ENCODE measurements around the gene CHL1.

Gene CHL1

DNA sequence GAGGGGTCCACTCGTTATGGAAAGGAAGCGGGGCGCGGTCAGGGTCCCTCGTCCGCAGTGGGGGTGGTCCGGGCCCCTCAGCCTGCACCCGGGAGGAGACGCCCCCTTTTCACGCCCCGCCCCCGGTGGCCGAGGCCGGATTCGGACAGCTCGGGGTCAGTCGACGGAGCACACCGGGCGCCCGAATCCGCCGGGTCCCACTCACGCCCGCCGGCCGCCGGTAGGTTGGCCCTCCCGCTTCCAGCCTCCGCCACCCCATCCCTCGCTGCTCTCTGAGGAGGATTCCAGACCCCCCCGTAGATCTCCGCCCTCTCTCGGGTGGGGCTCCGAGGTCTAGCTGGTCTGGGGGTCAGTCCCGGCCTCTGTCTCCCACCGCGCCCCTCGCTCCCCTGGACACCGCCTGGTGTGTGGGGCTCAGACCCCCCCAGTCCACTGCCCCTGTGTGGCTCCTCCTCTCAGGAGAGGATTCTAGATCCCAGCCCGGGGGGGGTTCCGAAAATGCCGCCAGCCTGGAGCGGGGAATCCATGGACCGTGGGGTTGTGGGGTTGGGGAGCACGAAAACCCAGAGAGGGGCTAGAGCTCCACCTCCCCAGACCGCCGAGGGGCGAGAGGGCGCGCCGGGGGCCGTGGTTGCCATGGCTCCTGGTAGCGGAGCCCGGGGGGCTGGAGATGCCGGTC lies 725 bp downstream of the CHL1 start:
- Histone ChIP-seq H3K9me3 (ENCODE audit: insufficient read depth, low read depth, low read length) (no peaks in the 10 kb centered on the region), H3K4me3 (ENCODE audit: low read length) (peak overlapping the region; percentile 71), H3K36me3 (ENCODE audit: insufficient read depth, low read depth, low read length) (no peaks in the 10 kb centered on the region), H3K4me1 (ENCODE audit: insufficient read depth, low read length) (no peaks in the 10 kb centered on the region), H3K27ac (ENCODE audit: low read length) (no peak overlapping the region), H3K9ac (ENCODE audit: low read depth, low read length) (no peak overlapping the region), H3K27me3 (ENCODE audit: insufficient read depth, low read length) (peaks cover 87% of the 10 kb centered on the region)

- no peak overlapping the region for H3K9ac ChIP-seq (ENCODE audit: low read depth, low read length)
- H3K27me3 ChIP-seq (ENCODE audit: insufficient read depth, low read length), result peaks cover 87% of the 10 kb centered on the region
- peak overlapping the region; percentile 71 for H3K4me3 ChIP-seq (ENCODE audit: low read length)
- H3K36me3 ChIP-seq (ENCODE audit: insufficient read depth, low read depth, low read length), result no peaks in the 10 kb centered on the region
- H3K4me1 ChIP-seq (ENCODE audit: insufficient read depth, low read length), result no peaks in the 10 kb centered on the region
- H3K27ac ChIP-seq (ENCODE audit: low read length), result no peak overlapping the region
- no peaks in the 10 kb centered on the region for H3K9me3 ChIP-seq (ENCODE audit: insufficient read depth, low read depth, low read length)
Measured at GRCh38 chr3:197828-198491, 1.4 kb downstream of the CHL1 start.

DNA sequence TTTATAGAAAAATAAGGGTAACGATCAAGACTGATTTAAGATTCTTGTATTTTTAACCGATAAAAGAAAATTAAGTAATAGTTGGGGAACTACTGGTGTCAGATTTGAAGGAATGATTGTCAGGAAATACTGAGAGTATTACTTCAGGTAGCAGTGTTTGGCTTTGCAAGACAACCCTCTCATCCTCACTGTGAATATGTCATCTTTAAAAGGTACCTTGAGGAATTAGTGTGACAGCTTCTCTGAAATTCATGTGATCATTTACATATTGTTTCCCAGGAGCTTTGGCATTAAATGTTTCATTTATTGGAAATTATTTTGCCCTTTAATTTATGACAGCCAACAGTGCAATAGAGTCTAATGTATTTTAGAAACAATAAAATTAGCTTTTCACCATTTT lies 3.3 kb downstream of the CHL1 start:
- no peaks in the 10 kb centered on the region for H3K36me3 ChIP-seq (ENCODE audit: insufficient read depth, low read depth, low read length)
- no peaks in the 10 kb centered on the region; the same call in 1 of the 2 replicates for H3K9me3 ChIP-seq (ENCODE audit: insufficient read depth, low read depth, low read length)
- H3K27ac ChIP-seq (ENCODE audit: low read length), result no peak overlapping the region
- H3K9ac ChIP-seq (ENCODE audit: low read depth, low read length), result no peak overlapping the region
- peaks cover 87% of the 10 kb centered on the region for H3K27me3 ChIP-seq (ENCODE audit: insufficient read depth, low read length)
- H3K4me3 ChIP-seq (ENCODE audit: low read length), result no peak overlapping the region
- H3K4me1 ChIP-seq (ENCODE audit: insufficient read depth, low read length), result no peaks in the 10 kb centered on the region

DNA sequence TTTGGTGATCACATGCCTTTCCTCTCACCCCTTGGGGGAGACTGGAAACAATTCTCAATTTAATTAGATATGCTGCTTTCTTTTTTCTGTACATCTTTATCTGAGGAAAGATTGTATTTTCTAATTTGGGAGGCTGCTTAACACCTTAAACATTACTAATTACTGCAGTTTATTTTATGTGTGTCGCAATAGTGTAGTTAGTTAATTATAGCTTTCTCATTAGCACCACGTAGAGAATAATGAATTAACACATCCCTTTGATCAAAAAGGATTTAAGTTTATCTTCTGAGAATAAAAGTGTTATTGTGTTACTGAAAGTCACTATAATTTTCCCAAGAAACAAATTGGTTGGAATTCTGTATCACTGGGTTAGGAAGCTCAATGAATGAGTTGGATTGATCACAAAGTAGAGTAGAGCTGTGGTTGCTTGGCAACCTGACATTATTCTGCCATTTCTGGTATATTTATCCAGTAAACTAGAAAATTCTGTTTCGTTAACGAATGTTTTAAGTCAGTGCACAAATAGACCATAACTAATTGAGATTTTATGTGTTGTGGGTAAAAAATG lies 4.3 kb downstream of the CHL1 start:
- Histone ChIP-seq H3K36me3 (ENCODE audit: insufficient read depth, low read depth, low read length) (no peaks in the 10 kb centered on the region), H3K4me3 (ENCODE audit: low read length) (no peak overlapping the region), H3K27me3 (ENCODE audit: insufficient read depth, low read length) (peaks cover 77% of the 10 kb centered on the region), H3K9me3 (ENCODE audit: insufficient read depth, low read depth, low read length) (no peaks in the 10 kb centered on the region; the same call in 1 of the 2 replicates), H3K9ac (ENCODE audit: low read depth, low read length) (no peak overlapping the region), H3K27ac (ENCODE audit: low read length) (no peak overlapping the region), H3K4me1 (ENCODE audit: insufficient read depth, low read length) (no peaks in the 10 kb centered on the region)

GRCh38 chr3:204102-204501 lies 7.5 kb downstream of the CHL1 start:
- Histone ChIP-seq H3K27ac (ENCODE audit: low read length) (no peak overlapping the region), H3K4me1 (ENCODE audit: insufficient read depth, low read length) (no peaks in the 10 kb centered on the region), H3K9me3 (ENCODE audit: insufficient read depth, low read depth, low read length) (no peaks in the 10 kb centered on the region; the same call in 1 of the 2 replicates), H3K36me3 (ENCODE audit: insufficient read depth, low read depth, low read length) (no peaks in the 10 kb centered on the region), H3K4me3 (ENCODE audit: low read length) (no peak overlapping the region), H3K9ac (ENCODE audit: low read depth, low read length) (no peak overlapping the region), H3K27me3 (ENCODE audit: insufficient read depth, low read length) (peaks cover 44% of the 10 kb centered on the region)

GRCh38 chr3:207973-208372 lies 11.4 kb downstream of the CHL1 start:
- Histone ChIP-seq H3K36me3 (ENCODE audit: insufficient read depth, low read depth, low read length) (no peaks in the 10 kb centered on the region), H3K4me1 (ENCODE audit: insufficient read depth, low read length) (no peaks in the 10 kb centered on the region), H3K27me3 (ENCODE audit: insufficient read depth, low read length) (peaks cover 15% of the 10 kb centered on the region; the same call in 1 of the 2 replicates), H3K9me3 (ENCODE audit: insufficient read depth, low read depth, low read length) (no peaks in the 10 kb centered on the region; the same call in 1 of the 2 replicates), H3K4me3 (ENCODE audit: low read length) (no peak overlapping the region), H3K27ac (ENCODE audit: low read length) (no peak overlapping the region), H3K9ac (ENCODE audit: low read depth, low read length) (no peak overlapping the region)

- Histone ChIP-seq H3K27me3 (ENCODE audit: insufficient read depth, low read length) (no peaks in the 10 kb centered on the region), H3K9me3 (ENCODE audit: insufficient read depth, low read depth, low read length) (no peaks in the 10 kb centered on the region), H3K27ac (ENCODE audit: low read length) (no peak overlapping the region), H3K4me1 (ENCODE audit: insufficient read depth, low read length) (no peaks in the 10 kb centered on the region), H3K9ac (ENCODE audit: low read depth, low read length) (no peak overlapping the region), H3K4me3 (ENCODE audit: low read length) (no peak overlapping the region), H3K36me3 (ENCODE audit: insufficient read depth, low read depth, low read length) (no peaks in the 10 kb centered on the region)
Measured at GRCh38 chr3:210669-211068, 14.1 kb downstream of the CHL1 start.

DNA sequence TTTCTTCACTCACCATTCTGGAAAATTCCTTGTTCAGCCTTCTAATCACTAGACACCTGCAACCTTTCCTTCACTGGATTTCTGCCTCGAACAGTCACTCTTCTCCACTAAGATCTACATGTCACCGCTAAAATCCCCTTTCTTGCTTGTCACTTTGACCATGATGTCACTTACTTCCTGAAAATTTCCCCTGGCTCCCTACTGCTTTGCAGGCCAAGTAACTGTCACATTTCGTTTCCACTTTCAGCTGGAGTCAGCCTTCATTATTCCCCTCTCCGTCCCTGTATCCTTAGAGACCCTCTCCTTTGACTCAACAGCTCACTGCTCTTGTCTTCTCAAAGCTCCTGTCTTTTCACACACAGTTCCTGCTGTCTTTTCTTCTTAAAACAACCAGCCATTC lies 15.9 kb downstream of the CHL1 start:
- no peak overlapping the region for H3K9ac ChIP-seq (ENCODE audit: low read depth, low read length)
- no peaks in the 10 kb centered on the region for H3K4me1 ChIP-seq (ENCODE audit: insufficient read depth, low read length)
- H3K9me3 ChIP-seq (ENCODE audit: insufficient read depth, low read depth, low read length), result no peaks in the 10 kb centered on the region
- no peak overlapping the region for H3K4me3 ChIP-seq (ENCODE audit: low read length)
- no peak overlapping the region for H3K27ac ChIP-seq (ENCODE audit: low read length)
- no peaks in the 10 kb centered on the region for H3K36me3 ChIP-seq (ENCODE audit: insufficient read depth, low read depth, low read length)
- no peaks in the 10 kb centered on the region for H3K27me3 ChIP-seq (ENCODE audit: insufficient read depth, low read length)

DNA sequence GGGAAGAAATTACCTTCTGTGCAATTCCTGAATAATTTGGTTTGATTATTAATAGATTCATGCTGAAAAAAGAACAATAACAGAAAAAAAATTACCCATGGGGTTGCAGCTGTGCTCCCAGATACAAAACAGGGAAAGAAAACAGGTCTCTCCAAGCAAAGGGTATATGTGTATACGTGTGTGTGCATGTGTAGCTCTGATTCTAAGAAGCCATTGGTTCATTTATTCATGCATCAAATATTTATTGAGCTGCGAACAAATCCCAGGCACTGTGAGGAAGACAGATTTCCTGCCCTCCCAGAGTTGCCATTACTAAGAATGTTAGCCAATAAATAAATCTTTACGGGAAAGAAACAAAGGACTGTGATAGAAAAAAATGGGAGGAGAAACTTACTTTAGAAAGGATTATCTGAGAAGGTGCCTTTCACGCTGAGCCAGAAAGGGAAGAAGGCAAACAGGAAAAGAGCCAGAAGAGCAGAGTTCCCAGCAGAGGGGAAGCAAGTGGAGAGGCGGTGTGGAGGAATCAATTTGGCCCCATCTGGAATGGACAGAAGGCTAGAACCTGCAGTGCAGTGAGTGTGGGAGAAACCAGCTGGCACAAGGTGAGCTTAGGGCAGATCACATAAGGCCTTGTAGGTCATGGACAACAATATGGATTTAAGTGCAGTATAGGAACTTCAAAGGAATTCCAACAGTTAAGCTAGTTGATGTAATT lies 20.7 kb downstream of the CHL1 start:
- Histone ChIP-seq H3K4me1 (ENCODE audit: insufficient read depth, low read length) (no peaks in the 10 kb centered on the region), H3K36me3 (ENCODE audit: insufficient read depth, low read depth, low read length) (no peaks in the 10 kb centered on the region), H3K27me3 (ENCODE audit: insufficient read depth, low read length) (no peaks in the 10 kb centered on the region), H3K4me3 (ENCODE audit: low read length) (no peak overlapping the region), H3K9ac (ENCODE audit: low read depth, low read length) (no peak overlapping the region), H3K27ac (ENCODE audit: low read length) (no peak overlapping the region), H3K9me3 (ENCODE audit: insufficient read depth, low read depth, low read length) (no peaks in the 10 kb centered on the region)

DNA sequence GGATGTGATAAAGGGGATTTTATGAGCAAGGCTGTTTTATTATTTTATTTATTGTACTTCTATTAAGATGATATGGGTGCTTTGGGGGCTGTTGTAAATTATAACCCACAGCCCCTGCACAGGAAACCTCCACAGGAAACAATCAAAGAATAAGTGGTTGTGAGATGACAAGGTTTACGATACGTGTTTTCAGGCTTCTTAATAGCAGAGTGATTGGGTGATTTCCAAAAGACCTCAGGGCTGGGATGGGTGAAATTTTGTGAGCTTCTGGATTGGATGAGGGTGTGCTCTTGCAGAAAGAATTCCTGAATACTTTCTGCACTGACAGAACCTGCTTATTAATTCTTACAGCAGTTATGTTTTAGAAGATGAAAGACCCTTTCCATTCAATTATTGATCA lies 21.4 kb downstream of the CHL1 start:
- Histone ChIP-seq H3K36me3 (ENCODE audit: insufficient read depth, low read depth, low read length) (no peaks in the 10 kb centered on the region), H3K27ac (ENCODE audit: low read length) (no peak overlapping the region), H3K9ac (ENCODE audit: low read depth, low read length) (no peak overlapping the region), H3K9me3 (ENCODE audit: insufficient read depth, low read depth, low read length) (no peaks in the 10 kb centered on the region; the same call in 1 of the 2 replicates), H3K27me3 (ENCODE audit: insufficient read depth, low read length) (no peaks in the 10 kb centered on the region), H3K4me3 (ENCODE audit: low read length) (no peak overlapping the region), H3K4me1 (ENCODE audit: insufficient read depth, low read length) (no peaks in the 10 kb centered on the region)

GRCh38 chr3:228442-229182 lies 32.0 kb downstream of the CHL1 start:
- Histone ChIP-seq H3K4me3 (ENCODE audit: low read length) (no peak overlapping the region), H3K36me3 (ENCODE audit: insufficient read depth, low read depth, low read length) (no peaks in the 10 kb centered on the region), H3K4me1 (ENCODE audit: insufficient read depth, low read length) (peaks cover 12% of the 10 kb centered on the region), H3K27ac (ENCODE audit: low read length) (no peak overlapping the region), H3K9me3 (ENCODE audit: insufficient read depth, low read depth, low read length) (0 out of 2 replicates have a peak, but pooled peaks cover 6% of the 10 kb centered on the region), H3K9ac (ENCODE audit: low read depth, low read length) (no peak overlapping the region), H3K27me3 (ENCODE audit: insufficient read depth, low read length) (no peaks in the 10 kb centered on the region)

All from iPS-20b (cell line).